GM10847 (cell line): ENCODE data around the gene SYNDIG1.

Experiments
- POLR2A ChIP-seq: IDR thresholded peaks from 2 replicates; pipeline ENCODE4 v1.6.1; 2011; ENCODE audit not compliant: insufficient read length; ENCODE audit errors: extremely low read depth

Gene SYNDIG1

GRCh38 chr20:24619212-24619611, 149.8 kb downstream of the SYNDIG1 start:
- no peak for TF ChIP-seq POLR2A

GRCh38 chr20:24620937-24621519, 151.6 kb downstream of the SYNDIG1 start:
- no peak for TF ChIP-seq POLR2A

- TF ChIP-seq POLR2A: no peak
Observed at GRCh38 chr20:24622856-24623255, 153.4 kb downstream of the SYNDIG1 start.

GRCh38 chr20:24627291-24627690, 157.9 kb downstream of the SYNDIG1 start:
- no peak for TF ChIP-seq POLR2A

GRCh38 chr20:24627926-24628325, 158.5 kb downstream of the SYNDIG1 start:
- no peak for TF ChIP-seq POLR2A

- no peak for TF ChIP-seq POLR2A
Observed at GRCh38 chr20:24628985-24629384, 159.6 kb downstream of the SYNDIG1 start.

GRCh38 chr20:24629668-24630067, 160.2 kb downstream of the SYNDIG1 start:
- no peak for TF ChIP-seq POLR2A

GRCh38 chr20:24630486-24631172, 161.2 kb downstream of the SYNDIG1 start:
- no peak for TF ChIP-seq POLR2A

GRCh38 chr20:24631173-24631505, 161.7 kb downstream of the SYNDIG1 start:
- TF ChIP-seq POLR2A: no peak

- no peak for TF ChIP-seq POLR2A
Observed at GRCh38 chr20:24632581-24632980, 163.2 kb downstream of the SYNDIG1 start.

- TF ChIP-seq POLR2A: no peak
Observed at GRCh38 chr20:24633026-24633425, 163.6 kb downstream of the SYNDIG1 start.

- no peak for TF ChIP-seq POLR2A
Observed at GRCh38 chr20:24633521-24633920, 164.1 kb downstream of the SYNDIG1 start.

- TF ChIP-seq POLR2A: no peak
Observed at GRCh38 chr20:24634855-24635254, 165.4 kb downstream of the SYNDIG1 start.

GRCh38 chr20:24636626-24637025, 167.2 kb downstream of the SYNDIG1 start:
- TF ChIP-seq POLR2A: no peak

GRCh38 chr20:24637087-24637486, 167.7 kb downstream of the SYNDIG1 start:
- TF ChIP-seq POLR2A: no peak

GRCh38 chr20:24637941-24638340, 168.5 kb downstream of the SYNDIG1 start:
- no peak for TF ChIP-seq POLR2A

GRCh38 chr20:24638591-24639548, 169.4 kb downstream of the SYNDIG1 start:
- TF ChIP-seq POLR2A: no peak

GRCh38 chr20:24640276-24640675, 170.8 kb downstream of the SYNDIG1 start:
- no peak for TF ChIP-seq POLR2A
